ENCODE data around the gene SLC44A1.

The SLC44A1 gene

DNA sequence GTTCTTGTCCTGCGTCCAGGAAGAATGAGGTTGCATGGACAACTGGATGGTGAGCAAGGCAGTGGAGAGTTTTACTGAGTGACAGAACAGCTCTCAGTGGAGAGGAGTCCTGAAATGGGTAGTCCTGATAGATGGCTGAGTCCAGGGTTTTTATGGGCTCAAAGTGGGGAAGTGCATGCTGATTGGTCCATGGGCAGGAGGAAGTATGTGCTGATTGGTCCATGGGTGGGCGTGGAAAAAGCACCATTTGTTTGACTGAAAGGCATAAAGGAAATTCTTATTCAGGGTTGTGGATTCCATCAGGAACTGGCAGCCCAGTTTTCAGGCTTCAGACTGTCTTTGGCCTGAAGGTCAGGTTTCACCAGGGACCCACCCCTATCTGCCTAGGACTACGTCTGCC lies 214.0 kb downstream of the SLC44A1 start:
- no peak for DNase-seq (ENCODE audit: low read depth, low spot score)
- H3K9me3 ChIP-seq (ENCODE audit: insufficient read depth, low read length) = peaks cover 31% of the 10 kb centered on the region
- no peaks in the 10 kb centered on the region for H3K4me1 ChIP-seq (ENCODE audit: insufficient read depth, insufficient read length)
- no peak overlapping the region for H3K9ac ChIP-seq (ENCODE audit: insufficient read length, low read depth)
- TF ChIP-seq YY1 (IDR thresholded peaks at IDR 0.05; ENCODE audit: insufficient read depth, insufficient read length) (no peak), ZNF274 (IDR thresholded peaks at IDR 0.05; ENCODE audit: low read depth, low read length) (no peak), SUZ12 (IDR thresholded peaks at IDR 0.05; ENCODE audit: extremely low read depth, insufficient read depth, insufficient read length) (no peak)
- H3K4me3 ChIP-seq (ENCODE audit: insufficient read length, low read depth) = no peak overlapping the region
- no peaks in the 10 kb centered on the region for H3K27me3 ChIP-seq (ENCODE audit: insufficient read depth, insufficient read length)
- peaks cover 20% of the 10 kb centered on the region for H3K36me3 ChIP-seq (ENCODE audit: insufficient read depth, insufficient read length, low read length)

DNA sequence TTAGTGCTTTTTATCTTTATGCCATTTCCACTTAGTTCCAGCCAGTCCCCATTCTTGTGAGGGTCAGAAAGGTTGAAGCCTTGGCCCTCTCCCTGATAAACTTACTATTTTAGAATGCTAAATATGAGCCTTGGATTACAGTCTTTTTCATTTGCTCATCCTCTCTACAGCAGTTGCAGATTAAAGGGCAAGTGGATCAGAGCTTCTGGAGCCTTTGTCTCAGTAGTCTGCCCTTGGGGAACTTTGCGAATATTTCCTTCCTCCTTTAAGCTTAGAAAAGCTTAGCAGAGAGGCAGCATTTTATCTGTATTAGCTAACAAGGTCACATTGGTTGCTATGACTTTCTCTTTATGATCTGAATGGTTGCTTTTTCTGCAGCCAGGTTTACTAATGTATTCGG lies 214.9 kb downstream of the SLC44A1 start:
- no peak overlapping the region for H3K9ac ChIP-seq (ENCODE audit: insufficient read length, low read depth)
- DNase-seq (ENCODE audit: low read depth, low spot score) = no peak
- no peaks in the 10 kb centered on the region for H3K4me1 ChIP-seq (ENCODE audit: insufficient read depth, insufficient read length)
- no peak overlapping the region for H3K4me3 ChIP-seq (ENCODE audit: insufficient read length, low read depth)
- TF ChIP-seq SUZ12 (IDR thresholded peaks at IDR 0.05; ENCODE audit: extremely low read depth, insufficient read depth, insufficient read length) (no peak), ZNF274 (IDR thresholded peaks at IDR 0.05; ENCODE audit: low read depth, low read length) (no peak), YY1 (IDR thresholded peaks at IDR 0.05; ENCODE audit: insufficient read depth, insufficient read length) (no peak)
- no peaks in the 10 kb centered on the region for H3K27me3 ChIP-seq (ENCODE audit: insufficient read depth, insufficient read length)
- peaks cover 22% of the 10 kb centered on the region for H3K36me3 ChIP-seq (ENCODE audit: insufficient read depth, insufficient read length, low read length)
- peaks cover 31% of the 10 kb centered on the region for H3K9me3 ChIP-seq (ENCODE audit: insufficient read depth, low read length)

DNA sequence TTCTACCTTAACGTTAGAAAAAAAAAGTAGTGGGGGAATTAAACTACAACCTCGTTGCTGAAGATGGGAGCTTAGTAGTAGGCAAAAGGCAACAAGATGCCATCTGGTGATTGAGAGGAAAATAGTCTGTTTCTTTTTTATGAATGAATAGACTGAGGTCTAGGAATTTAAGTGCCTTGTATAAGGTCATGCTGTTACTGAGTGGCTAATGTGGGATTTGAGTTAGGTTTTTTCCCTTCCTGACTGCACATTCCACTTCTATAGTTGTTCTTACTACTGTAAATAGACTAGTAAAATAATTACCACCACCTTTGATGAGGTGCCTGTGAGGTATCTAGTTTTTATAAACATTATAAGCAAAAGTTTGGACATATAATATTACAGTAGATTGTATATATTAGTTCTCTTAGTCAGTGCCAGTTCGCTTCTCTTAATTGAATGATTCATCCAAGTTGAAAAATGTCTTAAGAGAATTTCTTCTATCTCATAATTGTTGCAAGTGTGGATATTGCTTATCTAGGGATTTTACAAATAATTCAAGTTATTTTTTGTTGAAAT lies 222.5 kb downstream of the SLC44A1 start:
- Histone ChIP-seq H3K4me3 (ENCODE audit: insufficient read length, low read depth) (no peak overlapping the region), H3K4me1 (ENCODE audit: insufficient read depth, insufficient read length) (no peaks in the 10 kb centered on the region), H3K9ac (ENCODE audit: insufficient read length, low read depth) (no peak overlapping the region), H3K36me3 (ENCODE audit: insufficient read depth, insufficient read length, low read length) (peaks cover 46% of the 10 kb centered on the region), H3K9me3 (ENCODE audit: insufficient read depth, low read length) (no peaks in the 10 kb centered on the region), H3K27me3 (ENCODE audit: insufficient read depth, insufficient read length) (no peaks in the 10 kb centered on the region)
- no peak for DNase-seq (ENCODE audit: low read depth, low spot score)
- TF ChIP-seq SUZ12 (IDR thresholded peaks at IDR 0.05; ENCODE audit: extremely low read depth, insufficient read depth, insufficient read length) = no peak
- TF ChIP-seq ZNF274 (IDR thresholded peaks at IDR 0.05; ENCODE audit: low read depth, low read length) = no peak
- TF ChIP-seq YY1 (IDR thresholded peaks at IDR 0.05; ENCODE audit: insufficient read depth, insufficient read length) = no peak

DNA sequence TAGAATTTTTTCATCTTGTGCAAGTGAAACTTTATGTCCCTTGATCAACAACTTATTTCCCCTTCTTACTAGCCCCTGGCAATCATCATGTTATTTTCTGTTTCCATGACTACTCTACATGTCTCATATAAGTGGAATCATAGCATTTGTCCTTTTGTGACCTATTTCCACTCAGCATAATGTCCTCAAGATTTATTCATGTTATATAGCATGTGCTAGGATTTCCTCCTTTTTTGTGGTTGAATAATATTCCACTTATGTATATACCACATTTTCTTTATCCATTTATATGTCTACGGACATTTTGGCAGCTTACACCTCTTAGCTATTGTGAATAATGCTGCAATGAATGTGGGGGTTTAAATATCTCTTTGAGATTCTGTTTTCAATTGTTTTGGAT lies 224.4 kb downstream of the SLC44A1 start:
- TF ChIP-seq SUZ12 (IDR thresholded peaks at IDR 0.05; ENCODE audit: extremely low read depth, insufficient read depth, insufficient read length) = no peak
- no peak for TF ChIP-seq YY1 (IDR thresholded peaks at IDR 0.05; ENCODE audit: insufficient read depth, insufficient read length)
- TF ChIP-seq ZNF274 (IDR thresholded peaks at IDR 0.05; ENCODE audit: low read depth, low read length) = no peak
- H3K9me3 ChIP-seq (ENCODE audit: insufficient read depth, low read length) = no peaks in the 10 kb centered on the region

DNA sequence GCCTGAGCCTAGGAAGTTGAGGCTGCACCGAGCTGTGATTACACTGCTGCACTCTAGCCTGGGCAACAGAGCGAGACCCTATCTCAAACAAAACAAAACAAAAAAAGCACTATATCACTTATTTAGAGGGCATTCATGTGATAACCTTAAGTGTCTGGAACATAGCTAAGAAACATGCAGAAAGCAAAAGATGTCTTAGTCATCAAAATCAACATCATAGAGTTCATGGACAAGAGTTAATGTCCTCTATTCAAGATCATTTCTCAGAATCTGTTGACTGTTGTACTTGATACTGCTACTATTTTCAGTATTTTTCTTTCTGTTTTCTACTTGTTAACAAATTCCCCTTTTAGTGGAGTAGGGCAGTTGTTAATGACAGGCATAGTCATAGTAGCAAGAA lies 228.8 kb downstream of the SLC44A1 start:
- H3K27me3 ChIP-seq (ENCODE audit: insufficient read depth, insufficient read length) = no peaks in the 10 kb centered on the region
- no peaks in the 10 kb centered on the region for H3K9me3 ChIP-seq (ENCODE audit: insufficient read depth, low read length)
- DNase-seq (ENCODE audit: low read depth, low spot score) = no peak
- H3K9ac ChIP-seq (ENCODE audit: insufficient read length, low read depth) = no peak overlapping the region
- no peaks in the 10 kb centered on the region for H3K4me1 ChIP-seq (ENCODE audit: insufficient read depth, insufficient read length)
- H3K4me3 ChIP-seq (ENCODE audit: insufficient read length, low read depth) = no peak overlapping the region
- TF ChIP-seq SUZ12 (IDR thresholded peaks at IDR 0.05; ENCODE audit: extremely low read depth, insufficient read depth, insufficient read length) = no peak
- H3K36me3 ChIP-seq (ENCODE audit: insufficient read depth, insufficient read length, low read length) = peaks cover 30% of the 10 kb centered on the region

More for the DNA sequence above, 224.4 kb downstream of the SLC44A1 start:
- no peak for DNase-seq (ENCODE audit: low read depth, low spot score)
- H3K4me1 ChIP-seq (ENCODE audit: insufficient read depth, insufficient read length) = no peaks in the 10 kb centered on the region
- no peak overlapping the region for H3K4me3 ChIP-seq (ENCODE audit: insufficient read length, low read depth)
- no peaks in the 10 kb centered on the region for H3K27me3 ChIP-seq (ENCODE audit: insufficient read depth, insufficient read length)
- H3K36me3 ChIP-seq (ENCODE audit: insufficient read depth, insufficient read length, low read length) = peaks cover 55% of the 10 kb centered on the region
- H3K9ac ChIP-seq (ENCODE audit: insufficient read length, low read depth) = no peak overlapping the region

DNA sequence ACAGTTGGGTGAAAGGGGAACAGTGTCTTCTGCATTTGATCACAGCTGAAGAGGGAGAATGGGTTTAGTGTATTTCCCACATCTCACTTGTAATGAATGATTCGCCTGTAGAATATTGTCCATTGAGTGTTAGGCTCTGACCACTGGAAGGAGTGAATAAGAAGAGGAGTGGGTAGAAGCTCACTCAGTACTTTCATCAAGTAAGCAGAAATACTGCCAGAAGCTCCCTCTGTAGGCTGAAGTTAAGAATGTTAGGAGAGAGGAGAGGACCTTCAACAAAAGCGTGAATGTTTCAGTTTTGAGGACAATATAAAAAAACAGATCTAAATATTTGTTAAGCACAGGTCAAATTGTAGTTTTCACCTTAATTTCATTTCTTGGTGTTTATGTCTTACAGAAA lies 230.9 kb downstream of the SLC44A1 start:
- Histone ChIP-seq H3K9me3 (ENCODE audit: insufficient read depth, low read length) (no peaks in the 10 kb centered on the region), H3K36me3 (ENCODE audit: insufficient read depth, insufficient read length, low read length) (peaks cover 24% of the 10 kb centered on the region), H3K4me3 (ENCODE audit: insufficient read length, low read depth) (no peak overlapping the region), H3K27me3 (ENCODE audit: insufficient read depth, insufficient read length) (no peaks in the 10 kb centered on the region), H3K9ac (ENCODE audit: insufficient read length, low read depth) (no peak overlapping the region), H3K4me1 (ENCODE audit: insufficient read depth, insufficient read length) (no peaks in the 10 kb centered on the region)
- TF ChIP-seq YY1 (IDR thresholded peaks at IDR 0.05; ENCODE audit: insufficient read depth, insufficient read length) (no peak), ZNF274 (IDR thresholded peaks at IDR 0.05; ENCODE audit: low read depth, low read length) (no peak), SUZ12 (IDR thresholded peaks at IDR 0.05; ENCODE audit: extremely low read depth, insufficient read depth, insufficient read length) (no peak)
- DNase-seq (ENCODE audit: low read depth, low spot score) = no peak

DNA sequence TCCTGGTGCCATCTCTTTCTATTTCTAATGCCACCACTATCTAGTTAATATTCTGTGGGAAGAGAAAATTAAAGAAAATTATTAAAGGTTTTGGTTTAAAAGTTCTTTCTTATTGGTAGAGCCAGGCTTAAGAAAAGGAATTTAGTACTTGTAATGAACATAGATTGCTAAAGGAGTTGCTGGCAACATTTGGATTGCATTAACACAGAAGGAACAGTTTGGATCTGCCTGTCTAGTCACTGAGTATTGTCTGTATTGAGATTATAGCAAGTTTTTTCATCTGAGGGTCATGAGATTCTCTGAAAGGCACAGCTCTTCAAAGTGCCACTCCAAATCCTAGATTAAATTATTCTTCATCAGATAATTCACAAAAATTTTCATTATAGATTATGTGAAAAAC lies 235.4 kb downstream of the SLC44A1 start:
- DNase-seq (ENCODE audit: low read depth, low spot score) = no peak
- Histone ChIP-seq H3K4me1 (ENCODE audit: insufficient read depth, insufficient read length) (no peaks in the 10 kb centered on the region), H3K27me3 (ENCODE audit: insufficient read depth, insufficient read length) (no peaks in the 10 kb centered on the region), H3K9ac (ENCODE audit: insufficient read length, low read depth) (no peak overlapping the region), H3K36me3 (ENCODE audit: insufficient read depth, insufficient read length, low read length) (peaks cover 10% of the 10 kb centered on the region), H3K4me3 (ENCODE audit: insufficient read length, low read depth) (no peak overlapping the region), H3K9me3 (ENCODE audit: insufficient read depth, low read length) (no peaks in the 10 kb centered on the region)
- TF ChIP-seq SUZ12 (IDR thresholded peaks at IDR 0.05; ENCODE audit: extremely low read depth, insufficient read depth, insufficient read length) = no peak
- no peak for TF ChIP-seq YY1 (IDR thresholded peaks at IDR 0.05; ENCODE audit: insufficient read depth, insufficient read length)
- no peak for TF ChIP-seq ZNF274 (IDR thresholded peaks at IDR 0.05; ENCODE audit: low read depth, low read length)
